Hematopoietic multipotent progenitor cell treated with erythropoietin and hydrocortisone succinate and interleukin-3 and kit ligand, for 6 days (in vitro differentiated cells): ENCODE data around the gene MGMT.
"Not testable (repeated sequence)": the region's sequence is repeated elsewhere in the genome, so short reads cannot be mapped to it uniquely, and the experiment has no call there.

ENCODE experiments used
- DNase-seq: peaks from one replicate; pipeline ENCODE4 v3.0.0-alpha.2; 2015

The MGMT gene

GRCh38 chr10:129466703-129467358 is at the start of gene MGMT:
MGMT (plus strand) TSS chr10:129467241.
- DNase-seq = peak; percentile 93

GRCh38 chr10:129417870-129418269 is 49.2 kb upstream of the MGMT start:
- no peak for DNase-seq

GRCh38 chr10:129418496-129419225 is 48.4 kb upstream of the MGMT start:
- no peak for DNase-seq

- no peak for DNase-seq
Observed at GRCh38 chr10:129419397-129419796, 47.6 kb upstream of the MGMT start.

GRCh38 chr10:129421399-129422010 is 45.5 kb upstream of the MGMT start:
- DNase-seq = no peak

GRCh38 chr10:129424978-129425377 is 42.1 kb upstream of the MGMT start:
- DNase-seq = no peak

- DNase-seq = peak; percentile 4
Observed at GRCh38 chr10:129426606-129427005, 40.4 kb upstream of the MGMT start.

- DNase-seq = no peak
Observed at GRCh38 chr10:129433266-129433665, 33.8 kb upstream of the MGMT start.

GRCh38 chr10:129435724-129436123 is 31.3 kb upstream of the MGMT start:
- DNase-seq = not testable (repeated sequence)

- no peak for DNase-seq
Observed at GRCh38 chr10:129438024-129438423, 29.0 kb upstream of the MGMT start.

GRCh38 chr10:129440247-129440646 is 26.8 kb upstream of the MGMT start:
- no peak for DNase-seq

GRCh38 chr10:129440722-129441316 is 26.2 kb upstream of the MGMT start:
- DNase-seq = no peak

GRCh38 chr10:129441372-129442009 is 25.6 kb upstream of the MGMT start:
- no peak for DNase-seq

GRCh38 chr10:129442866-129443265 is 24.2 kb upstream of the MGMT start:
- DNase-seq = no peak

GRCh38 chr10:129444359-129444758 is 22.7 kb upstream of the MGMT start:
- DNase-seq = no peak

- no peak for DNase-seq
Observed at GRCh38 chr10:129445436-129446182, 21.4 kb upstream of the MGMT start.

- no peak for DNase-seq
Observed at GRCh38 chr10:129446183-129446581, 20.9 kb upstream of the MGMT start.

- no peak for DNase-seq
Observed at GRCh38 chr10:129447486-129447885, 19.6 kb upstream of the MGMT start.

- DNase-seq = no peak
Observed at GRCh38 chr10:129448086-129448485, 19.0 kb upstream of the MGMT start.

GRCh38 chr10:129448539-129448938 is 18.5 kb upstream of the MGMT start:
- DNase-seq = no peak

GRCh38 chr10:129449893-129450292 is 17.1 kb upstream of the MGMT start:
- no peak for DNase-seq

- no peak for DNase-seq
Observed at GRCh38 chr10:129450391-129450790, 16.6 kb upstream of the MGMT start.

GRCh38 chr10:129455625-129456024 is 11.4 kb upstream of the MGMT start:
- DNase-seq = no peak
